SK-N-SH treated with all-trans-retinoic acid at 6 μM for 48 hours (cell line): ENCODE results near the gene UBE2E1.

Experiments used
- ATAC-seq: fragments of 200-7000 bp; cut with Tn5 transposase; 3 replicates; pipeline ENCODE4 v1.9.1; 2020; ENCODE audit warnings: mild to moderate bottlenecking, moderate library complexity
- BACH2 ChIP-seq: fragments of 250-450 bp; sonication (Bioruptor Pico); IDR thresholded peaks from 2 replicates; pipeline ENCODE4 v1.9.0; 2021; ENCODE audit warnings: mild to moderate bottlenecking, borderline replicate concordance
- CSDC2 ChIP-seq: fragments of 250-450 bp; sonication (Bioruptor Pico); IDR thresholded peaks from 2 replicates; pipeline ENCODE4 v1.5.0; 2020; ENCODE audit warnings: mild to moderate bottlenecking, moderate library complexity
- ESRRG ChIP-seq: fragments of 250-450 bp; sonication (Bioruptor Pico); IDR thresholded peaks from 2 replicates; pipeline ENCODE4 v1.6.1; 2021; ENCODE audit warnings: mild to moderate bottlenecking
- GLIS3 ChIP-seq: fragments of 250-450 bp; sonication (Bioruptor Pico); IDR thresholded peaks from 2 replicates; pipeline ENCODE4 v1.5.0; 2020; ENCODE audit warnings: mild to moderate bottlenecking, moderate library complexity
- OSR1 ChIP-seq: fragments of 250-450 bp; sonication (Bioruptor Pico); IDR thresholded peaks from 2 replicates; pipeline ENCODE4 v1.8.0; 2022; ENCODE audit warnings: moderate library complexity, mild to moderate bottlenecking, inconsistent platforms
- PPARA ChIP-seq: fragments of 250-450 bp; sonication (Bioruptor Pico); IDR thresholded peaks from 2 replicates; pipeline ENCODE4 v1.5.0; 2020; ENCODE audit warnings: mild to moderate bottlenecking, borderline replicate concordance
- RARB ChIP-seq: fragments of 250-450 bp; sonication (Bioruptor Pico); IDR thresholded peaks from 2 replicates; pipeline ENCODE4 v1.8.0; 2021; ENCODE audit warnings: mild to moderate bottlenecking, moderate library complexity
- SNAI2 ChIP-seq: fragments of 250-450 bp; sonication (Bioruptor Pico); IDR thresholded peaks from 2 replicates; pipeline ENCODE4 v1.5.0; 2020; ENCODE audit warnings: mild to moderate bottlenecking, moderate library complexity
- TCF4 ChIP-seq: fragments of 250-450 bp; sonication (Bioruptor Pico); IDR thresholded peaks from 2 replicates; pipeline ENCODE4 v1.8.0; 2021; ENCODE audit warnings: mild to moderate bottlenecking, moderate library complexity, borderline replicate concordance
- TOX ChIP-seq: fragments of 250-450 bp; sonication (Bioruptor Pico); IDR thresholded peaks from 2 replicates; pipeline ENCODE4 v1.8.0; 2021; ENCODE audit warnings: mild to moderate bottlenecking, moderate library complexity, borderline replicate concordance
- ZFP3 ChIP-seq: fragments of 250-450 bp; sonication (Bioruptor Pico); IDR thresholded peaks from 2 replicates; pipeline ENCODE4 v1.5.0; 2020; ENCODE audit warnings: mild to moderate bottlenecking, moderate library complexity
- ZFP30 ChIP-seq: fragments of 450-650 bp; formaldehyde crosslinking; IDR thresholded peaks from 2 replicates; pipeline ENCODE4 v1.5.0; 2022; ENCODE audit warnings: mild to moderate bottlenecking, moderate library complexity
- ZNF565 ChIP-seq: fragments of 450-650 bp; formaldehyde crosslinking; conservative IDR thresholded peaks from 2 replicates; pipeline ENCODE4 v1.5.0; 2020; ENCODE audit warnings: low read depth, mild to moderate bottlenecking, moderate library complexity
- ZNF70 ChIP-seq: fragments of 450-650 bp; formaldehyde crosslinking; IDR thresholded peaks from 2 replicates; pipeline ENCODE4 v1.5.0; 2020; ENCODE audit warnings: mild to moderate bottlenecking, moderate library complexity
- ZNF8 ChIP-seq: fragments of 450-650 bp; formaldehyde crosslinking; IDR thresholded peaks from 2 replicates; pipeline ENCODE4 v1.5.0; 2020; ENCODE audit warnings: mild to moderate bottlenecking, moderate library complexity
- TF ChIP-seq, protein P1 (sequence below): fragments of 250-450 bp; sonication (Bioruptor Pico); IDR thresholded peaks from 2 replicates; pipeline ENCODE4 v1.8.0; 2021; ENCODE audit warnings: low read depth, mild to moderate bottlenecking, moderate library complexity, borderline replicate concordance
- TF ChIP-seq, protein P2 (sequence below): fragments of 250-450 bp; sonication (Bioruptor Pico); IDR thresholded peaks from 2 replicates; pipeline ENCODE4 v1.5.1; 2021; ENCODE audit warnings: mild to moderate bottlenecking, moderate library complexity
- TF ChIP-seq, protein P3 (sequence below): fragments of 250-450 bp; sonication (Bioruptor Pico); IDR thresholded peaks from 2 replicates; pipeline ENCODE4 v1.5.0; 2020; ENCODE audit warnings: mild to moderate bottlenecking, moderate library complexity
- TF ChIP-seq, protein P4 (sequence below): fragments of 250-450 bp; sonication (Bioruptor Pico); IDR thresholded peaks from 2 replicates; pipeline ENCODE4 v1.8.0; 2020; ENCODE audit warnings: mild to moderate bottlenecking, moderate library complexity, borderline replicate concordance

UBE2E1 gene

DNA sequence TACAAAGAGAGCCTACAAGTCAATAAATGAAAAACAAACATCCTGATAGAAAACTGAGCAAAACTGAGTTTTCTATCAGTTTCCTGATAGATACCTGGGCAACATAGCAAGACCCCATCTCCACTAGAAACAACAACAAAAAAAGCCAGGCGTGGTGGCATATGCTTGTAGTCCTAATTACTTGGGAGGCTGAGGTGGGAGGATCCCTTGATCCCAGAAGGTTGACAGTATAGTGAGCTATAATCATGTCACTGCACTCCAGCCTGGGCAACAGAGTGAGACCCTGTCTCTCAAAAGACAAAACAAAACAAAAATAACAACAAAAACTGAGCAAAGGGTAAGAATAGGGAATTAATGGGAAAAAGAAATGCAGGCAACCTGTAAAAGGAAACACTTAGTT lies 23.9 kb upstream of the UBE2E1 start:
- no peak for ATAC-seq
- TF ChIP-seq CSDC2: no peak
- no peak for TF ChIP-seq PPARA (CRISPR knock-in tag)
- no peak for TF ChIP-seq ZFP30 (CRISPR knock-in tag)
- no peak for TF ChIP-seq ZFP3 (CRISPR knock-in tag)
- TF ChIP-seq BACH2 (CRISPR knock-in tag): no peak
- no peak for TF ChIP-seq ESRRG (CRISPR knock-in tag)
- TF ChIP-seq TOX (CRISPR knock-in tag): no peak
- no peak for TF ChIP-seq OSR1 (CRISPR knock-in tag)
- no peak for TF ChIP-seq ZNF8 (CRISPR knock-in tag)
- TF ChIP-seq, protein P1, sequence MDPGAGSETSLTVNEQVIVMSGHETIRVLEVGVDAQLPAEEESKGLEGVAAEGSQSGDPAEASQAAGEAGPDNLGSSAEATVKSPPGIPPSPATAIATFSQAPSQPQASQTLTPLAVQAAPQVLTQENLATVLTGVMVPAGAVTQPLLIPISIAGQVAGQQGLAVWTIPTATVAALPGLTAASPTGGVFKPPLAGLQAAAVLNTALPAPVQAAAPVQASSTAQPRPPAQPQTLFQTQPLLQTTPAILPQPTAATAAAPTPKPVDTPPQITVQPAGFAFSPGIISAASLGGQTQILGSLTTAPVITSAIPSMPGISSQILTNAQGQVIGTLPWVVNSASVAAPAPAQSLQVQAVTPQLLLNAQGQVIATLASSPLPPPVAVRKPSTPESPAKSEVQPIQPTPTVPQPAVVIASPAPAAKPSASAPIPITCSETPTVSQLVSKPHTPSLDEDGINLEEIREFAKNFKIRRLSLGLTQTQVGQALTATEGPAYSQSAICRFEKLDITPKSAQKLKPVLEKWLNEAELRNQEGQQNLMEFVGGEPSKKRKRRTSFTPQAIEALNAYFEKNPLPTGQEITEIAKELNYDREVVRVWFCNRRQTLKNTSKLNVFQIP: no peak
- no peak for TF ChIP-seq ZNF565 (CRISPR knock-in tag)
- no peak for TF ChIP-seq RARB (CRISPR knock-in tag)
- TF ChIP-seq ZNF70 (CRISPR knock-in tag): no peak

DNA sequence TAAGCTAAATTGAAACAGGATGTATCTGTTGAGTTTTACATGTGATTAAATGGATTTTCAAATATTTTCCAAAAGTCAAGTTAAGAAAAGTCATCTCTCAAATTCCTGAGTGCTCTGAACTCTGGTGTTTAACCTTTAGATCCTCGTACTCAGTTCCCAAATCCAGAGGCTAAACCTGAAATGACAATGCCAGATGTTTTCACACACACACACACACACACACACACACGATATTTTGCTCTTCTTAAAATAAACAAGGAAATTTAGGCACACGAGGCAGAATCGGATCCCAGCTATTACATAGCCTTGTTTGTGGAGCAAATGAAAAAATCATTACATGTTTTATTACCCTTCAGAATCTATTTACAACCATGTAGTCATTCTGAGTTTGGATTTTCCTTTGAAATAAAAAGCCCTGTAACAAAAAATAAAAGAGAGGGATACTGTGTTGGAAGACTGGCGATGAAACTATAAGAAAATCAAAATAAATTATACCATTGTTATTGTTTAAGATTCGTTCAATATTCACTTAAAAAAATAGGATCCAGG lies 20.6 kb upstream of the UBE2E1 start:
- ATAC-seq: no peak
- TF ChIP-seq ZFP3 (CRISPR knock-in tag): no peak

DNA sequence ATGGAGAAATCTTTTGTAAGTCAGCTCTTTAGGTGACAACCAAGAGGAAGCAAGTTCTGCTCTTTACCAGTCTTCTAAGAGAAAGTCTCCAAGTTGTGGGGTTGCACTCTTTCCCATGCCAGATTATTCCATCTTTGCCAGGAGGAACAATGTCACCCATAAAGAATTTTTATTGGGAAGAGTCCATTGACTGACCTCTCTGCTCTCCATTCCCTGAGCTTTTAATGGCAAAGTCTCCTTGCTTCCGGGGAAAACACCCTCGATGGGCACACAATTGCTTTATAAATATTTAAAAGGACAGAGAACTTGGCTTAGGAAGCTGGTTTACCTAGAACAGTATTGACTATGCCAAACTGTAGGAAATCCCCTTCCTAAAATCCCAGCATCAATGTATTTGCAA lies 19.9 kb upstream of the UBE2E1 start:
- no peak for ATAC-seq
- TF ChIP-seq, protein P2, sequence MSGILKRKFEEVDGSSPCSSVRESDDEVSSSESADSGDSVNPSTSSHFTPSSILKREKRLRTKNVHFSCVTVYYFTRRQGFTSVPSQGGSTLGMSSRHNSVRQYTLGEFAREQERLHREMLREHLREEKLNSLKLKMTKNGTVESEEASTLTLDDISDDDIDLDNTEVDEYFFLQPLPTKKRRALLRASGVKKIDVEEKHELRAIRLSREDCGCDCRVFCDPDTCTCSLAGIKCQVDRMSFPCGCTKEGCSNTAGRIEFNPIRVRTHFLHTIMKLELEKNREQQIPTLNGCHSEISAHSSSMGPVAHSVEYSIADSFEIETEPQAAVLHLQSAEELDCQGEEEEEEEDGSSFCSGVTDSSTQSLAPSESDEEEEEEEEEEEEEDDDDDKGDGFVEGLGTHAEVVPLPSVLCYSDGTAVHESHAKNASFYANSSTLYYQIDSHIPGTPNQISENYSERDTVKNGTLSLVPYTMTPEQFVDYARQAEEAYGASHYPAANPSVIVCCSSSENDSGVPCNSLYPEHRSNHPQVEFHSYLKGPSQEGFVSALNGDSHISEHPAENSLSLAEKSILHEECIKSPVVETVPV (CRISPR knock-in tag): no peak

DNA sequence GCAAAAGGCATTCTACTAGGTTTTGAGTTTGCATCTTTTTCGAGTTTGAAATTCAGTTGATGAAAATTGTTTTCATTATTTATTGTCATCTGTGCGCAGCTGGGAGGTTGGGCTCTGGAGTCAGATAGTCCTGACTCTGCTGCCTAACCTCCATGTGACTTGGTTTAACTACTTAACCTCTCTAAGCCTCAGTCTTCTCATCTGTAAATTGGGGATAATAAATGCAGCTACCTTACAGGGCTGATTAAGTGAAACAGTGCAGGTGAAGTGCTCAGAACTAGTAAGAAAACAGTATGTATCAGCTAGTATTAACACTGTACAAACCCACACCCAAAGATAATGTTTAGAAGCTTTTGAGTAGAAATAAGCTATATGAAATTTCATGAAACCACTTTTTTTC lies 14.1 kb upstream of the UBE2E1 start:
- ATAC-seq: no peak

More for the DNA sequence above, 14.1 kb upstream of the UBE2E1 start:
- TF ChIP-seq, protein P2 (CRISPR knock-in tag): no peak
- TF ChIP-seq BACH2 (CRISPR knock-in tag): no peak
- TF ChIP-seq SNAI2 (CRISPR knock-in tag): no peak
- TF ChIP-seq PPARA (CRISPR knock-in tag): no peak
- TF ChIP-seq, protein P1: no peak
- TF ChIP-seq TOX (CRISPR knock-in tag): no peak
- TF ChIP-seq GLIS3 (CRISPR knock-in tag): no peak
- TF ChIP-seq TCF4 (CRISPR knock-in tag): no peak
- TF ChIP-seq, protein P3, sequence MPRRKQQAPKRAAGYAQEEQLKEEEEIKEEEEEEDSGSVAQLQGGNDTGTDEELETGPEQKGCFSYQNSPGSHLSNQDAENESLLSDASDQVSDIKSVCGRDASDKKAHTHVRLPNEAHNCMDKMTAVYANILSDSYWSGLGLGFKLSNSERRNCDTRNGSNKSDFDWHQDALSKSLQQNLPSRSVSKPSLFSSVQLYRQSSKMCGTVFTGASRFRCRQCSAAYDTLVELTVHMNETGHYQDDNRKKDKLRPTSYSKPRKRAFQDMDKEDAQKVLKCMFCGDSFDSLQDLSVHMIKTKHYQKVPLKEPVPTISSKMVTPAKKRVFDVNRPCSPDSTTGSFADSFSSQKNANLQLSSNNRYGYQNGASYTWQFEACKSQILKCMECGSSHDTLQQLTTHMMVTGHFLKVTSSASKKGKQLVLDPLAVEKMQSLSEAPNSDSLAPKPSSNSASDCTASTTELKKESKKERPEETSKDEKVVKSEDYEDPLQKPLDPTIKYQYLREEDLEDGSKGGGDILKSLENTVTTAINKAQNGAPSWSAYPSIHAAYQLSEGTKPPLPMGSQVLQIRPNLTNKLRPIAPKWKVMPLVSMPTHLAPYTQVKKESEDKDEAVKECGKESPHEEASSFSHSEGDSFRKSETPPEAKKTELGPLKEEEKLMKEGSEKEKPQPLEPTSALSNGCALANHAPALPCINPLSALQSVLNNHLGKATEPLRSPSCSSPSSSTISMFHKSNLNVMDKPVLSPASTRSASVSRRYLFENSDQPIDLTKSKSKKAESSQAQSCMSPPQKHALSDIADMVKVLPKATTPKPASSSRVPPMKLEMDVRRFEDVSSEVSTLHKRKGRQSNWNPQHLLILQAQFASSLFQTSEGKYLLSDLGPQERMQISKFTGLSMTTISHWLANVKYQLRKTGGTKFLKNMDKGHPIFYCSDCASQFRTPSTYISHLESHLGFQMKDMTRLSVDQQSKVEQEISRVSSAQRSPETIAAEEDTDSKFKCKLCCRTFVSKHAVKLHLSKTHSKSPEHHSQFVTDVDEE: no peak
- TF ChIP-seq, protein P4, sequence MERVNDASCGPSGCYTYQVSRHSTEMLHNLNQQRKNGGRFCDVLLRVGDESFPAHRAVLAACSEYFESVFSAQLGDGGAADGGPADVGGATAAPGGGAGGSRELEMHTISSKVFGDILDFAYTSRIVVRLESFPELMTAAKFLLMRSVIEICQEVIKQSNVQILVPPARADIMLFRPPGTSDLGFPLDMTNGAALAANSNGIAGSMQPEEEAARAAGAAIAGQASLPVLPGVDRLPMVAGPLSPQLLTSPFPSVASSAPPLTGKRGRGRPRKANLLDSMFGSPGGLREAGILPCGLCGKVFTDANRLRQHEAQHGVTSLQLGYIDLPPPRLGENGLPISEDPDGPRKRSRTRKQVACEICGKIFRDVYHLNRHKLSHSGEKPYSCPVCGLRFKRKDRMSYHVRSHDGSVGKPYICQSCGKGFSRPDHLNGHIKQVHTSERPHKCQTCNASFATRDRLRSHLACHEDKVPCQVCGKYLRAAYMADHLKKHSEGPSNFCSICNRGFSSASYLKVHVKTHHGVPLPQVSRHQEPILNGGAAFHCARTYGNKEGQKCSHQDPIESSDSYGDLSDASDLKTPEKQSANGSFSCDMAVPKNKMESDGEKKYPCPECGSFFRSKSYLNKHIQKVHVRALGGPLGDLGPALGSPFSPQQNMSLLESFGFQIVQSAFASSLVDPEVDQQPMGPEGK: no peak
- no peak for TF ChIP-seq RARB (CRISPR knock-in tag)
- no peak for TF ChIP-seq ZFP30 (CRISPR knock-in tag)
- TF ChIP-seq ZFP3 (CRISPR knock-in tag): no peak
- no peak for TF ChIP-seq ZNF565 (CRISPR knock-in tag)
- no peak for TF ChIP-seq ZNF8 (CRISPR knock-in tag)
- TF ChIP-seq CSDC2: no peak
- no peak for TF ChIP-seq ZNF70 (CRISPR knock-in tag)
- TF ChIP-seq ESRRG (CRISPR knock-in tag): no peak
- no peak for TF ChIP-seq OSR1 (CRISPR knock-in tag)
